ENCODE measurements around the gene MUC6. TPM values are rescaled to one million over a fixed set of nuclear protein-coding genes. Genes with fewer than 3 reads are reported as not detected.

MUC6 gene
- total RNA-seq, 3 donors from 2014 or later: not detected

GRCh38 chr11:1048375-1049070, 12.0 kb upstream of the MUC6 start:
- Histone ChIP-seq H3K4me3 (no peak overlapping the region), H3K36me3 (ENCODE audit: low read depth) (no peaks in the 10 kb centered on the region)
- ATAC-seq: no peak

GRCh38 chr11:1047595-1048156, 11.2 kb upstream of the MUC6 start:
- intact Hi-C loops (cut with DNase I, micrococcal nuclease): no loop called here
- DNase-seq (peak in 2 of 3 donors; percentile 21 to 32), ATAC-seq (no peak)
- no peak overlapping the region for H3K4me3 ChIP-seq
- H3K4me1 ChIP-seq (ENCODE audit: low read depth): peaks cover 22% of the 10 kb centered on the region
- no peak for TF ChIP-seq CTCF (IDR thresholded peaks at IDR 0.05)
- H3K9me3 ChIP-seq: no peaks in the 10 kb centered on the region
- H3K36me3 ChIP-seq (ENCODE audit: low read depth): no peaks in the 10 kb centered on the region

More at GRCh38 chr11:1048375-1049070, 12.0 kb upstream of the MUC6 start:
- Histone ChIP-seq H3K9me3 (no peaks in the 10 kb centered on the region), H3K4me1 (ENCODE audit: low read depth) (peaks cover 30% of the 10 kb centered on the region)
- no peak for TF ChIP-seq CTCF (IDR thresholded peaks at IDR 0.05)
- DNase-seq: peak in 2 of 3 donors; percentile 14 to 43
- intact Hi-C loops (cut with DNase I, micrococcal nuclease): no loop called here

GRCh38 chr11:1044160-1044559, 7.6 kb upstream of the MUC6 start:
- H3K9me3 ChIP-seq: no peaks in the 10 kb centered on the region
- intact Hi-C loops (cut with DNase I, micrococcal nuclease): no loop called here

GRCh38 chr11:1043563-1044096, 7.1 kb upstream of the MUC6 start:
- DNase-seq (peak in 2 of 3 donors; percentile 22 to 39), ATAC-seq (no peak)
- intact Hi-C loops (cut with DNase I, micrococcal nuclease): no loop called here
- Histone ChIP-seq H3K4me1 (ENCODE audit: low read depth) (peaks cover 5% of the 10 kb centered on the region), H3K9me3 (no peaks in the 10 kb centered on the region), H3K4me3 (no peak overlapping the region), H3K36me3 (ENCODE audit: low read depth) (no peaks in the 10 kb centered on the region)
- no peak for TF ChIP-seq CTCF (IDR thresholded peaks at IDR 0.05)

More at GRCh38 chr11:1044160-1044559, 7.6 kb upstream of the MUC6 start:
- no peak for DNase-seq
- H3K4me1 ChIP-seq (ENCODE audit: low read depth): peaks cover 5% of the 10 kb centered on the region
- ATAC-seq: no peak
- H3K36me3 ChIP-seq (ENCODE audit: low read depth): no peaks in the 10 kb centered on the region
- no peak for TF ChIP-seq CTCF (IDR thresholded peaks at IDR 0.05)
- H3K4me3 ChIP-seq: no peak overlapping the region

GRCh38 chr11:1042626-1043562, 6.4 kb upstream of the MUC6 start:
- Histone ChIP-seq H3K36me3 (ENCODE audit: low read depth) (no peaks in the 10 kb centered on the region), H3K4me3 (no peak overlapping the region), H3K4me1 (ENCODE audit: low read depth) (peaks cover 5% of the 10 kb centered on the region), H3K9me3 (no peaks in the 10 kb centered on the region)
- intact Hi-C loops (cut with DNase I, micrococcal nuclease): no loop called here
- no peak for ATAC-seq
- peak in 1 of 3 donors; percentile 43 for DNase-seq
- TF ChIP-seq CTCF (IDR thresholded peaks at IDR 0.05): no peak
